Amniotic stem cell (primary cell): Measurements from ENCODE around the gene MFN2.
"Not testable (repeated sequence)": the region's sequence is repeated elsewhere in the genome, so short reads cannot be mapped to it uniquely, and the experiment has no call there.

Experiments used
- DNase-seq: peaks from one replicate; lab custom pipeline; 2025; lab: John Stamatoyannopoulos, UW

MFN2 gene

GRCh38 chr1:11999236-11999635 is 19.0 kb downstream of the MFN2 start:
- DNase-seq, result no peak

- DNase-seq, result peak; percentile 30
These were observed 21.1 kb downstream of the MFN2 start for GRCh38 chr1:12001249-12001917.

- DNase-seq, result no peak
These were observed 21.8 kb downstream of the MFN2 start for GRCh38 chr1:12001996-12002493.

- DNase-seq, result no peak
These were observed 23.5 kb downstream of the MFN2 start for GRCh38 chr1:12003762-12004161.

- DNase-seq, result no peak
These were observed 25.4 kb downstream of the MFN2 start for GRCh38 chr1:12005488-12006166.

GRCh38 chr1:12006167-12006921 is 26.1 kb downstream of the MFN2 start:
- DNase-seq, result no peak

- no peak for DNase-seq
These were observed 27.0 kb downstream of the MFN2 start for GRCh38 chr1:12007204-12007603.

GRCh38 chr1:12008355-12008754 is 28.1 kb downstream of the MFN2 start:
- DNase-seq, result not testable (repeated sequence)

GRCh38 chr1:12009318-12009947 is 29.2 kb downstream of the MFN2 start:
- no peak for DNase-seq

- no peak for DNase-seq
These were observed 30.7 kb downstream of the MFN2 start for GRCh38 chr1:12010746-12011570.

GRCh38 chr1:12011998-12012397 is 31.8 kb downstream of the MFN2 start:
- DNase-seq, result no peak

GRCh38 chr1:12012560-12013316 is 32.5 kb downstream of the MFN2 start:
- DNase-seq, result no peak

- DNase-seq, result no peak
These were observed 34.1 kb downstream of the MFN2 start for GRCh38 chr1:12014141-12014991.

GRCh38 chr1:12015001-12015491 is 34.8 kb downstream of the MFN2 start:
- DNase-seq, result no peak

- DNase-seq, result no peak
These were observed 35.3 kb downstream of the MFN2 start for GRCh38 chr1:12015499-12015898.

- no peak for DNase-seq
These were observed 35.9 kb downstream of the MFN2 start for GRCh38 chr1:12016182-12016581.

GRCh38 chr1:12019858-12020509 is 39.7 kb downstream of the MFN2 start:
- DNase-seq, result no peak

- no peak for DNase-seq
These were observed 41.4 kb downstream of the MFN2 start for GRCh38 chr1:12021616-12022015.

GRCh38 chr1:12022036-12022435 is 41.8 kb downstream of the MFN2 start:
- no peak for DNase-seq
